ENCODE data around the gene BANF2.

DNA sequence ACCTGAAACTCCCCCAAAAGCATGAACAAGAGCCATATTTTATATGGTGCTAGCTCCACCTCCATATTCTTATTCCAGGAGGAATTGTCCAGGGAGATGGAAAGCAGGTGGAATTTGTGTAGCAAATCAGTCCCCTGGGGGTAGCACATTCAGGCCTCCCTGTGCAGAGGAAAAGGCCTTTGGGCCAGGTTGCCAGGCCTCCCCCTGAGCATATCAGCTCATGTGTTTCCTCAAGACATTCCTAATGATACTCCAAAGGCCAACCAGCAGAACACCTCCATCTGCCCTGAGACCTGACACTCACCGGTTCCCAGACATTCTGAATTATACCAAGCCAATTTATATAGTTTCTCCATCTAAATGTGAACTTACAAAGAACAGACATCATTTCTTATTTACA, 2.6 kb upstream of the BANF2 start:
- TF ChIP-seq, protein P1, sequence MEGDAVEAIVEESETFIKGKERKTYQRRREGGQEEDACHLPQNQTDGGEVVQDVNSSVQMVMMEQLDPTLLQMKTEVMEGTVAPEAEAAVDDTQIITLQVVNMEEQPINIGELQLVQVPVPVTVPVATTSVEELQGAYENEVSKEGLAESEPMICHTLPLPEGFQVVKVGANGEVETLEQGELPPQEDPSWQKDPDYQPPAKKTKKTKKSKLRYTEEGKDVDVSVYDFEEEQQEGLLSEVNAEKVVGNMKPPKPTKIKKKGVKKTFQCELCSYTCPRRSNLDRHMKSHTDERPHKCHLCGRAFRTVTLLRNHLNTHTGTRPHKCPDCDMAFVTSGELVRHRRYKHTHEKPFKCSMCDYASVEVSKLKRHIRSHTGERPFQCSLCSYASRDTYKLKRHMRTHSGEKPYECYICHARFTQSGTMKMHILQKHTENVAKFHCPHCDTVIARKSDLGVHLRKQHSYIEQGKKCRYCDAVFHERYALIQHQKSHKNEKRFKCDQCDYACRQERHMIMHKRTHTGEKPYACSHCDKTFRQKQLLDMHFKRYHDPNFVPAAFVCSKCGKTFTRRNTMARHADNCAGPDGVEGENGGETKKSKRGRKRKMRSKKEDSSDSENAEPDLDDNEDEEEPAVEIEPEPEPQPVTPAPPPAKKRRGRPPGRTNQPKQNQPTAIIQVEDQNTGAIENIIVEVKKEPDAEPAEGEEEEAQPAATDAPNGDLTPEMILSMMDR (conservative IDR thresholded peaks at IDR 0.05; ENCODE audit: low read depth, low read length), result no peak
- TF ChIP-seq EZH2phosphoT487 (IDR thresholded peaks at IDR 0.05; ENCODE audit: borderline replicate concordance, low read length) (no peak), EZH2 (IDR thresholded peaks at IDR 0.05; ENCODE audit: low read length, unreplicated experiment) (no peak)

Measured in PC-3 (cell line).